HG03558 (cell line): Measurements from ENCODE around the gene CEMIP2.
"Not testable (repeated sequence)": the region's sequence is repeated elsewhere in the genome, so short reads cannot be mapped to it uniquely, and the experiment has no call there.

ENCODE experiments used
- ATAC-seq: cut with Tn5 transposase; IDR thresholded peaks from one replicate; pipeline ENCODE4 v1.9.1; 2021; ENCODE audit warnings: moderate number of reproducible peaks; ENCODE audit not compliant: unreplicated experiment; ENCODE audit errors: extremely low read depth

Gene CEMIP2

DNA sequence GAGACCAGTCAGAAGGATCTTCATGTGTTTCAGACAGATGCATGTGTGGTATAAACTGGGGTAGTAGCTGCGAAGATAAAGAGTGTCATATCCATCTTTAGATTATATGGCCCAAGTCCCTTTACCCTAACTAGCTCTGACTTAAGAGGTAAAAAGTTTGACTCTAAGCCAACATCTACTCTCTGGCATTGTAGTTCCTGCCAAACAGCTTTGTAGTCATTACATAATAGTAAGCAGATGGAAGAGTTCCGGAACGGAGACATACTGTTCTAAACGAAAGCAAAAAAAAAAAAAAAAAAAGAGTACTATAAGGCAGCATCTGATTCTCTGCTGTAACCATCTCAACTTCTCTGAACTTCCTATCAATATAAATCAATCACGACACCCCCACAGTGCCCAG is 48.8 kb downstream of the CEMIP2 start:
- ATAC-seq, result no peak

- ATAC-seq, result no peak
Measured at GRCh38 chr9:71719088-71719487, 49.2 kb downstream of the CEMIP2 start.

GRCh38 chr9:71716138-71716909 is 52.0 kb downstream of the CEMIP2 start:
- no peak for ATAC-seq

- ATAC-seq, result no peak
Measured at GRCh38 chr9:71710856-71711255, 57.5 kb downstream of the CEMIP2 start.

DNA sequence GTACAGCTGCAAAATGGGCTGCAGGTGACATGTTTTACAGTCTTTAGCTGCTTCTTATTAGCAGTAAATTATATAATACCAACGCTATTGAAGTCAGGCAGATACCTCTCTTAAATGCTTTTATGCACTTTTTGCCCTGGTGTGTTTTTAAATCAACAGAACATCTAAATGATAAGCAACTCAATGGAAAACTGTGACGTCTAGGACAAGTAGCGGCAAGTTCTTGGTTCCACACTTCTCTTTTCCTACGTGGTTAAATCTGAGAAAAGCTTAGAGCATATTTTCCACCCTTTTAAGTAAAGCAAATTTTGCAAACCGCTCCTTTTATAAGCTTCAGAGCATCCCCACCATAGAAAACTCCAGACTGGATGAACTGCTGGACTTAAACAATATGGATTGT is 58.1 kb downstream of the CEMIP2 start:
- ATAC-seq, result no peak

DNA sequence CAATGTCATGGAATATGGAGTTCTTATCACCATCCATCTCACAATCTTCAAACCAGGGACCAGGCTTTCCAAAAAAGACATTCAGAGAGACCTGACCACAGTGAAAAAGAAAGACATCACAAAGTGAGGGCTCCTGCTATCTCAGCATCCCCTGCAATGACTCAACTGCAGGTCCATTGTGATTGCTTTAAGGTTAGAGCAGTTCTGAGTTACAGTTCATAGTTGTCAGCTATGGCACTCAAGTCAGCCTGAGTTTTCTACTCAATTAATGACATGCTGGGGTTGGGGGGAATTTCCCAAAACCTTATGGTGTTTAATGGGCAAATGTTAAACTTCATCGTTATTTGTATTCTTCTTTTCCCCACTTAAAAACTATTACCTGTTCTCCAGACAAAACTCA is 58.9 kb downstream of the CEMIP2 start:
- no peak for ATAC-seq

- ATAC-seq, result no peak
Measured at GRCh38 chr9:71706176-71706575, 62.1 kb downstream of the CEMIP2 start.

- ATAC-seq, result no peak
Measured at GRCh38 chr9:71704796-71705195, 63.5 kb downstream of the CEMIP2 start.

DNA sequence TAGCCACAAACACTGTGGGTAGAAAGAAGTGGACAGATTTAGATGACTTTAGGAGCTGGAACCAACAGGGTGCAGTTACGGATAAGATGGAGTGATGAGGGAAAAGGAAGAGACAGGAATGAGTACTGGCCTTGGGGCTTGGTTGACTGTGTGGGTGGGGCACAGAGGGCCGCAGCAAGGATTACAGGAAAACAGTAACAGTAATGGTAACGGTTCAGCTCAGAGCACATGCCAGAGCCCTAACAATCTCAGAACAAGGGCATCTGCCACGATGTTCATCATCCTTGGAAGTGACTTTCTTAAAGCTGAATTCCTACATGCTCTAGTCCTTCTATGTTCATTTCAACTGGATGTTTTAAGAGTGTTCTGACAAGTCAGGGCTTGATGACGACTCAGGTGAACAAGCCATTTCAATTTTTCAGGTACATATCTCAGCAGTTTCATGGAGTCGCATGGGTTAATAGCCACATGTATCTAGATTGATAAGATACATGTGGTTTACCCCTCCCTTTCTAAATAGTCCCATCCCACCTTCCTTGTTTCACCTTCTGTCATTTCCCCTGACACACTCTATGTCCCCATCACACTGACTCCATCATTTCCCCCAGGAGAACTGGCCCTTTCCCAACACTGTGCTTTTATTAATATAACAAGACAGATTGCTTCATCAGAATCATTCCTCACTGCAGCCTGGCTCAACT is 65.0 kb downstream of the CEMIP2 start:
- ATAC-seq, result no peak

GRCh38 chr9:71697882-71698281 is 70.4 kb downstream of the CEMIP2 start:
- no peak for ATAC-seq

GRCh38 chr9:71694332-71694731 is 74.0 kb downstream of the CEMIP2 start:
- ATAC-seq, result no peak

DNA sequence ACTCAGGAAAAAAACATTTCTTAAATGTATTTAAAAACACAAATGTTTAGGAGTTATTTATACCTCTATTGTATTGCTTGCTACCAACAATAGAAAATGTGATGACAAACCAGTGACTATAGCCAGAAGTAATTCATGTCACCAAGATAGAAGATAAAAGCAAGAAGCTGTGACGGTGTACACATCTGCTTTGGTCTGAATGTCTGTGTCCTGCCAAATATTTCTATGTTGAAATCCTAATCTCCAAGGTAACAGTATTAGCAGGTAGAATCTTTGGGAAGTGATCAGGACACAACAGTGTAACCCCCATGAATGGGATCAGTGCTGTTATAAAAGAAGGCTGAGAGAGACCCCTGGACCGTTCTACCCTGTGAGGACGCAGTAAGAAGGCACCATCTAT is 74.7 kb downstream of the CEMIP2 start:
- no peak for ATAC-seq

GRCh38 chr9:71692337-71692736 is 76.0 kb downstream of the CEMIP2 start:
- no peak for ATAC-seq

GRCh38 chr9:71691576-71691975 is 76.7 kb downstream of the CEMIP2 start:
- ATAC-seq, result not testable (repeated sequence)

DNA sequence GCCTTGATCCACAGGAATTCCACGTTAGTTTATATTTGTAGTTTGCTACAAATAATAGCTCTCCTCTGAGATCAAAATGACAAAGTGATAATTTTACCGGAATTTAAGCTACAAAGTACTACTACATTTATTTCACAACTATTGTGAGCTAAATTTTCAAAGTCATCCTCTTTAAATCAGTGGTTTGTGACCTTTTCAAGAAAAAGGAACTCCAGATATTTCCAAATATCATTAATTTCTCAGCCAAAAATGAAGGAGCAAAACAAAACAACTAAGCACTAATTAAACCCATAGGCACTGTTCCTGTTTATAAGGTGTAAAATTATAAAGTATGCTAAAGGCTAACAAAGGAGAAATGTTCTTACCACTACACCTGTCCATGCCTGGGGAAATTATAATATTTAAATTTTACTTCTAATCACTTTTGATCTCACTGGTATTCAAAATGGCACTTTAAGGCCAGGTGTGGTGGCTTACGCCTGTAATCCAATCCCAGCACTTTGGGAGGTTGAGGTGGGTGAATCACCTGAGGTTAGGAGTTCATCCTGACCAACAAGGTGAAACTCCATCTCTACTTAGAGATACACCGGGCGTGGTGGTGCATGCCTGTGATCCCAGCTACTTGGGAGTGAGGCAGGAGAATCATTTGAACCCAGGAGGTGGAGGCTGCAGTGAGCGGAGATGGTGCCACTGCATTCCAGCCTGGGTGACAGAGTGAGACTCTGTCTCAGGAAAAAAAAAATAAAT is 77.5 kb downstream of the CEMIP2 start:
- no peak for ATAC-seq

DNA sequence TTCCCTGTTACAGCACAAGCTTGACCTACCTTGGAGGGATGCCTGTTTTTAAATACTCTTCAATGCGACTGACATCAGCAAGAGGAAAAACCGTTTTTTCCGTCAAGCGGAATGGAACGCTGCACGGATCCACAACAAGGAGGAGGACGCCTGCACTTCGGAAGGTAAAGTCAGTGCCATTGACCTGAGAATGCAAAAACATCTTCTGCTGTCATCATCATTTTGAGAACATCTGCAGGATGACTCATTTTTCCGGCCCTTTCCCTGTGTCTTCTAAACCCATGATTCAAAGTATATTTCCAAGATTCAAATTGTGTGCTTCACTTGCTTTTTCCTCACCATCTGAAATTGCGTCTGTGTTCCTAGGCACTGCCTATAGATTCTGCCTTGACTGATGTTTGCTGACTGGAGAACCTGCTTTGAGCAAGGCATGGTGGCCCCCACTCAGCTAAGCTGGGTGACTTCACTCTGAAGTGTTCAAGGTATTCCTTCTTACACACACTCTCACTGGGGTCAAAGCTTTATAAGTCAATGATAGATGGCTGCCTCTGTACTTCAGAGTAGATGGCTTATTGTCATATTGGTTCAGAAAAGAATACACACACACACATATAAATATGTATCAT is 78.1 kb downstream of the CEMIP2 start:
- no peak for ATAC-seq

GRCh38 chr9:71687676-71688075 is 80.6 kb downstream of the CEMIP2 start:
- ATAC-seq, result no peak

DNA sequence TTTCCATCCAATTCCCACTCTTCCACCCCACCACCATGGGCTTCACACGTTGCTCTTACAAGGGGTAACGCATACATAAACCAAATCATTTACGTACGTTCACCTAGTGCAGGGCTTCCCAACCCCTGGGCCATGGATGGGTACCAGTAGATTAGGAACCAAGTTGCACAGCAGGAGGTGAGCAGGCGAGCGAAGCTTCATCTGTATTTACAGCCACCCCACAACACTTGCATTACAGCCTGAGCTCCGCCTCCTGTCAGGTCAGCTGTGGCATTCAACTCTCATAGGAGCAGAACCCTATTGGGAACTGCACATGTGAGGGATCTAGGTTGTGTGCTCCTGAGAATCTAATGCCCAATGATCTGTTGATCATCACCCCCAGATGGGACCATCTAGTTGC is 82.3 kb downstream of the CEMIP2 start:
- no peak for ATAC-seq

GRCh38 chr9:71685394-71685793 is 82.9 kb downstream of the CEMIP2 start:
- ATAC-seq, result no peak

DNA sequence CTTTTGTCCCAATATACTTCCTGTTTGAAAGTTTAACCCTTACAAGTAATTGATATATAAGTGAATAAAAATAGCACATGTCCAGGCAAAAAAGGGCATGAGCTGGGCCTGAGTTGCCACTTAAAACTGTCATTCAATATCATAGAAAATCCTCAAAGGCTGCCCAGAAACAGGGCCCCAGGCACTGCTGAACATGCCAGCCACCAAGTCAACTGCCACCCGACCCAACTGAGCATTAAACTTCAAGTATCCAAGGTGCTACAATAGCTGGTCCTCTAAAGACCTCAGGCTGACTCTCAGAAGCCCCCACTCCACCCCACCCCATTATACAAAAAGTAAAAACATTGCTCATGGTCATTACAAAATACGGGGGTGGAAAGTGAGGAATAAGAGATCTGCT is 83.7 kb downstream of the CEMIP2 start:
- ATAC-seq, result no peak
